K562 (cell line): ENCODE measurements around the gene BLID. TPM values are rescaled to one million over a fixed set of nuclear protein-coding genes. Genes with fewer than 3 reads are reported as not detected.

Experiments used
- ATAC-seq: fragments of 200-7000 bp; cut with Tn5 transposase; 3 replicates; pipeline ENCODE4 v1.9.1; 2020; ENCODE audit warnings: moderate library complexity
- BruUV-seq: library from RNA; stranded (reverse); fragments of 400-500 nt; replicated peaks from 2 replicates; lab custom pipeline; 2021; lab: Mats Ljungman, UMichigan
- CTCF ChIA-PET: fragments of 300-600 bp; formaldehyde crosslinking; extraction: SDS; loops from one replicate; lab custom pipeline; 2021; ENCODE audit warnings: low intra/inter-chr PET ratio; lab: Yijun Ruan, JAX
- POLR2A ChIA-PET: fragments of 300-600, 350-650 bp; sonication (Branson Sonifier 250); formaldehyde crosslinking; extraction: SDS; loops from one replicate; lab custom pipeline; 2021; ENCODE audit warnings: antibody characterized with exemption, inconsistent platforms; lab: Yijun Ruan, JAX
- DNase-seq, 4 experiments: peaks; one replicate each; pipeline versions ENCODE4 v3.0.0 to v3.0.0-alpha.2; 2011 to 2018; ENCODE audit warnings: low spot score in 3 of 4, mixed read lengths in 3 of 4; ENCODE audit errors: extremely low read depth in 1 of 4
- FAIRE-seq: peaks from 2 replicates; lab custom pipeline; 2011; peaks lifted over from hg19 to GRCh38; lab: Jason Lieb, UNC
- H2AFZ ChIP-seq: 2 replicates; pipeline ENCODE4 v1.6.0; 2011; ENCODE audit warnings: low read depth, low read length, control low read depth, inconsistent platforms
- H3K27ac ChIP-seq: fragments of 200-600 bp; 3 replicates; pipeline ENCODE4 v1.8.0; 2011; ENCODE audit warnings: low read depth, mild to moderate bottlenecking, control low read depth, inconsistent platforms, low read length, moderate library complexity, mixed read lengths; ENCODE audit errors: extremely low read depth
- H3K27me3 ChIP-seq, 2 experiments: fragments of 300-600 bp in 1 of 2; 2 replicates in 1 of 2; 3 replicates in 1 of 2; pipeline versions ENCODE4 v1.6.0 to v1.8.0; 2011; ENCODE audit warnings: inconsistent platforms in 2 of 2, low read length in 2 of 2, mild to moderate bottlenecking in 1 of 2, mixed read lengths in 1 of 2, moderate library complexity in 1 of 2; ENCODE audit not compliant: control insufficient read depth in 2 of 2, insufficient read depth in 2 of 2
- H3K36me3 ChIP-seq: fragments of 300-600 bp; 3 replicates; pipeline ENCODE4 v1.8.0; 2011; ENCODE audit warnings: mild to moderate bottlenecking, low read length, inconsistent platforms; ENCODE audit not compliant: control insufficient read depth, insufficient read depth
- H3K4me1 ChIP-seq, 2 experiments: fragments of 200-600 bp in 1 of 2; replicated peaks in 1 of 2; 2 replicates in 1 of 2; 3 replicates in 1 of 2; pipeline versions ENCODE4 v1.5.1 to v1.8.0; 2011; ENCODE audit warnings: inconsistent platforms in 2 of 2, low read length in 2 of 2, mild to moderate bottlenecking in 1 of 2, mixed read lengths in 1 of 2, moderate library complexity in 1 of 2; ENCODE audit not compliant: control insufficient read depth in 2 of 2, insufficient read depth in 2 of 2
- H3K4me2 ChIP-seq: 2 replicates; pipeline ENCODE4 v1.6.1; 2011; ENCODE audit warnings: low read length, control low read depth, inconsistent platforms, mixed read lengths; ENCODE audit not compliant: insufficient read depth
- H3K4me3 ChIP-seq: fragments of 200-600 bp; sonication (generic), shearing (Covaris generic); 2 replicates; pipeline ENCODE4 v1.5.1; 2016; ENCODE audit warnings: control low read depth, inconsistent platforms
- H3K79me2 ChIP-seq: fragments of 200-600 bp; 3 replicates; pipeline ENCODE4 v1.8.0; 2011; ENCODE audit warnings: low read length, inconsistent platforms; ENCODE audit not compliant: control insufficient read depth, insufficient read depth
- H3K9ac ChIP-seq, 2 experiments: 2 replicates each; pipeline versions ENCODE4 v1.6.0 to v1.6.1; 2011; ENCODE audit warnings: low read depth in 2 of 2, low read length in 2 of 2, control low read depth in 1 of 2, inconsistent platforms in 1 of 2, mild to moderate bottlenecking in 1 of 2, mixed read lengths in 1 of 2; ENCODE audit not compliant: insufficient read depth in 1 of 2
- H3K9me1 ChIP-seq: one replicate; pipeline ENCODE4 v1.6.0; 2011; ENCODE audit warnings: inconsistent platforms, mild to moderate bottlenecking, low read length, moderate library complexity; ENCODE audit not compliant: control insufficient read depth, insufficient read depth
- H3K9me3 ChIP-seq: replicated peaks from 2 replicates; pipeline ENCODE4 v1.5.1; 2011; ENCODE audit warnings: low read depth, low read length, inconsistent platforms; ENCODE audit not compliant: control insufficient read depth, insufficient read depth
- H4K20me1 ChIP-seq: replicated peaks from 2 replicates; pipeline ENCODE4 v1.6.1; 2011; ENCODE audit warnings: low read length, inconsistent platforms, mixed read lengths; ENCODE audit not compliant: control insufficient read depth, insufficient read depth
- ELF4 ChIP-seq: fragments of 450-650 bp; formaldehyde crosslinking; IDR thresholded peaks from 2 replicates; pipeline ENCODE4 v1.4.0; 2022; ENCODE audit warnings: missing genetic modification characterization
- KLF16 ChIP-seq: IDR thresholded peaks from 2 replicates; pipeline ENCODE4 v1.6.1; 2016; ENCODE audit warnings: antibody characterized with exemption
- NFATC3 ChIP-seq: fragments of 450-650 bp; IDR thresholded peaks from 2 replicates; pipeline ENCODE4 v1.6.1; 2017; ENCODE audit warnings: mild to moderate bottlenecking
- PHTF2 ChIP-seq: fragments of 250-450 bp; sonication (Bioruptor Pico); IDR thresholded peaks from 2 replicates; pipeline ENCODE4 v1.5.0; 2021; ENCODE audit warnings: mild to moderate bottlenecking
- RBM25 ChIP-seq: fragments of 200-400 bp; formaldehyde crosslinking; IDR thresholded peaks from 2 replicates; pipeline ENCODE4 v1.6.1; 2018; ENCODE audit warnings: low read length, low read depth, moderate library complexity; ENCODE audit not compliant: severe bottlenecking
- SRSF7 ChIP-seq: fragments of 200-400 bp; formaldehyde crosslinking; optimal IDR thresholded peaks from 2 replicates; pipeline ENCODE3; 2017; ENCODE audit warnings: mild to moderate bottlenecking, low read depth, low read length
- TCF7 ChIP-seq: sonication (generic); IDR thresholded peaks from 2 replicates; pipeline ENCODE4 v1.6.1; 2016; ENCODE audit warnings: antibody characterized with exemption, borderline replicate concordance
- UBTF ChIP-seq, 2 experiments: IDR thresholded peaks; 2 replicates each; pipeline ENCODE4 v1.6.1; 2012; ENCODE audit warnings: improper control_type of control experiment in 2 of 2, low read depth in 2 of 2, low read length in 2 of 2, borderline replicate concordance in 1 of 2
- ZBTB26 ChIP-seq: fragments of 450-650 bp; formaldehyde crosslinking; IDR thresholded peaks from 2 replicates; pipeline ENCODE4 v1.4.0; 2022; ENCODE audit warnings: missing genetic modification characterization
- ZNF583 ChIP-seq: fragments of 250-450 bp; sonication (Bioruptor Pico); IDR thresholded peaks from 2 replicates; pipeline ENCODE4 v1.4.0; 2020
- WGBS: fragments of 100-300 bp; shearing (Covaris generic); methylation state at CpG from one replicate; pipeline ENCODE4 v1.1.6; 2016; ENCODE audit warnings: low coverage, mixed read lengths; ENCODE audit not compliant: insufficient coverage; ENCODE audit errors: missing lambda C conversion rate; 5-methylcytosine and 5-hydroxymethylcytosine counted together
- in situ Hi-C: fragments of 300-500 bp; cut with MboI; formaldehyde crosslinking; loops from 4 replicates; pipeline ENCODE4 v1.15.0; 2018; ENCODE audit warnings: inconsistent platforms, mixed read lengths
- intact Hi-C: fragments of 100-400 bp; cut with micrococcal nuclease; formaldehyde crosslinking; loops from 2 replicates; pipeline ENCODE4 v1.14.2; 2022
- polyA plus RNA-seq, 8 experiments: library from polyadenylated mRNA; depleted of rRNA in 4 of 8; stranded (reverse) in 5 of 8; unstranded in 3 of 8; fragments of >200 nt; fragmentation: Nextera tagmentation in 2 of 8; fragmentation: Illumina TruSeq in 1 of 8; extraction: Ambion mirVana in 2 of 8; extraction: Trizol in 1 of 8; gene quantifications; 2 replicates each; pipeline versions ENCODE4 v1.2.1 to v1.2.3, GENCODE V29; 2011 to 2014; ENCODE audit warnings: inconsistent platforms in 1 of 8, missing spikeins in 1 of 8
- total RNA-seq, 7 experiments: library from RNA; depleted of rRNA in 6 of 7; stranded (reverse); fragments of >200 nt in 6 of 7; fragmentation: Illumina TruSeq in 2 of 7; extraction: Trizol in 2 of 7; gene quantifications; 2 replicates each; pipeline versions ENCODE4 v1.2.1 to v1.2.3, GENCODE V29; 2011 to 2021; ENCODE audit warnings: low replicate concordance in 1 of 7

Gene BLID
- total and polyA plus RNA-seq, 9 of the 15 experiments (the other 6 are each of a cell fraction or from before 2014, with no cell fraction given): not detected

GRCh38 chr11:122154227-122154626 lies 38.2 kb upstream of the BLID start (continued):
- TF ChIP-seq ZBTB26 (CRISPR knock-in tag) (no peak), PHTF2 (no peak), NFATC3 (no peak), SRSF7 (no peak)
- TF ChIP-seq, all 486 proteins: peak for 0

GRCh38 chr11:122153746-122154145 lies 37.7 kb upstream of the BLID start:
- Histone ChIP-seq H3K4me1 (no peaks in the 10 kb centered on the region), H3K4me2 (no peak overlapping the region), H4K20me1 (no peaks in the 10 kb centered on the region), H3K79me2 (no peaks in the 10 kb centered on the region), H3K27me3 (no peaks in the 10 kb centered on the region), H3K9me3 (no peaks in the 10 kb centered on the region), H3K9ac (no peak overlapping the region), H3K4me3 (no peak overlapping the region), H2AFZ (no peak overlapping the region), H3K9me1 (no peaks in the 10 kb centered on the region), H3K36me3 (no peaks in the 10 kb centered on the region), H3K27ac (no peak overlapping the region)
- intact Hi-C loops: no loop called here
- BruUV-seq: no TSS peak
- ChIA-PET POLR2A (interaction anchor here (0.7 kb wide), 1 partner anchor 166 kb away, joined by 3 read pairs; no protein-coding TSS in a partner anchor), CTCF (no interaction called here)
- FAIRE-seq: no peak
- DNase-seq: no peak
- WGBS: 0% methylated on average over 2 of the region's 2 CpGs
- no peak for ATAC-seq
- in situ Hi-C loops: no loop called here
- TF ChIP-seq RBM25 (no peak), UBTF (IDR thresholded peaks at IDR 0.05; ENCODE audit: borderline replicate concordance in 1 of 2, low read depth in 2 of 2, low read length in 2 of 2) (no peak), ZNF583 (no peak), TCF7 (no peak), KLF16 (no peak), ELF4 (CRISPR knock-in tag) (no peak)
